SH-SY5Y (cell line): Measurements from ENCODE around the gene ARHGEF1.

Source experiments
- GATA2 ChIP-seq: IDR thresholded peaks from 2 replicates; pipeline ENCODE4 v1.6.1; 2011; ENCODE audit warnings: mild to moderate bottlenecking, low read depth, low read length
- GATA3 ChIP-seq: IDR thresholded peaks from 2 replicates; pipeline ENCODE4 v1.6.1; 2011; ENCODE audit warnings: low read depth, mild to moderate bottlenecking, low read length, moderate library complexity

GRCh38 chr19:41933693-41934426 is 50.9 kb downstream of the ARHGEF1 start:
- TF ChIP-seq GATA3, result no peak
- no peak for TF ChIP-seq GATA2
